ENCODE measurements around the gene ABCG4. TPM values are rescaled to one million over a fixed set of nuclear protein-coding genes. Genes with fewer than 3 reads are reported as not detected.

ABCG4 gene
- total RNA-seq, 4 donors from 2014 or later, result under 0.01 to 0.30 TPM; not detected in 2

GRCh38 chr11:119108857-119109221, 40.0 kb upstream of the ABCG4 start:
- H3K36me3 ChIP-seq, result peaks cover 0 to 42% (median 11%) of the 10 kb centered on the region in 3 donors
- H3K9me3 ChIP-seq, result no peaks in the 10 kb centered on the region
- H3K4me3 ChIP-seq, result peak overlapping the region in 2 of 4 donors; percentile 94 to 99
- peak overlapping the region in 3 of 4 donors; percentile 42 to 91 (median 89) for H3K27ac ChIP-seq
- DNase-seq (ENCODE audit: low spot score in 2 of 2), result no peak
- TF ChIP-seq, protein P1, sequence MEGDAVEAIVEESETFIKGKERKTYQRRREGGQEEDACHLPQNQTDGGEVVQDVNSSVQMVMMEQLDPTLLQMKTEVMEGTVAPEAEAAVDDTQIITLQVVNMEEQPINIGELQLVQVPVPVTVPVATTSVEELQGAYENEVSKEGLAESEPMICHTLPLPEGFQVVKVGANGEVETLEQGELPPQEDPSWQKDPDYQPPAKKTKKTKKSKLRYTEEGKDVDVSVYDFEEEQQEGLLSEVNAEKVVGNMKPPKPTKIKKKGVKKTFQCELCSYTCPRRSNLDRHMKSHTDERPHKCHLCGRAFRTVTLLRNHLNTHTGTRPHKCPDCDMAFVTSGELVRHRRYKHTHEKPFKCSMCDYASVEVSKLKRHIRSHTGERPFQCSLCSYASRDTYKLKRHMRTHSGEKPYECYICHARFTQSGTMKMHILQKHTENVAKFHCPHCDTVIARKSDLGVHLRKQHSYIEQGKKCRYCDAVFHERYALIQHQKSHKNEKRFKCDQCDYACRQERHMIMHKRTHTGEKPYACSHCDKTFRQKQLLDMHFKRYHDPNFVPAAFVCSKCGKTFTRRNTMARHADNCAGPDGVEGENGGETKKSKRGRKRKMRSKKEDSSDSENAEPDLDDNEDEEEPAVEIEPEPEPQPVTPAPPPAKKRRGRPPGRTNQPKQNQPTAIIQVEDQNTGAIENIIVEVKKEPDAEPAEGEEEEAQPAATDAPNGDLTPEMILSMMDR (IDR thresholded peaks at IDR 0.05), result no peak
- TF ChIP-seq POLR2A (IDR thresholded peaks at IDR 0.05) (no peak), EP300 (IDR thresholded peaks at IDR 0.05) (no peak)
- peaks cover 0 to 42% (median 22%) of the 10 kb centered on the region in 4 donors for H3K4me1 ChIP-seq
- 83 to 90% methylated on average over 2 of the region's 2 CpGs for WGBS, 2 donors
- H3K27me3 ChIP-seq, result no peaks in the 10 kb centered on the region

DNA sequence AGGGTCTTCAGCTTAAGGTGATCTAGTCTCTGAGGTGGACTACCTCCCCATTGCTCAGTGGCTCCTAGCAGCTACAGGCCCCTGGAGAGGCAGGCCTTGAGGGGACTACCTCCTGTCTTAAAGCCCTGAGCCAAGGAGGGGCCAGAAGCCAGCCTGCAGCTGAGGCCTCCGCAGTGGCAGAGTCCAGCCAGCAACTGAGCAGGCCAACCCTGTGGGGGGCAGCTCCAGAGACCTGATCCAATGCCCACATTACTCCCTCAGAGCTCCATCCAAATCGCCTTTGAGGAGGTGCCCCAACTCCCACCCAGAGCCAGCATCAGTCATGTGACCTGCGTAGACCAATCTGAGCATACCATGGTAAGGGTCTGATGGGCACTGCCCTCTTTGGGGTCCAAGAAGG, 39.0 kb upstream of the ABCG4 start:
- H3K4me3 ChIP-seq, result no peak overlapping the region
- DNase-seq (ENCODE audit: low spot score in 2 of 2), result no peak
- no peak overlapping the region for H3K27ac ChIP-seq
- no peak for TF ChIP-seq EP300 (IDR thresholded peaks at IDR 0.05)
- TF ChIP-seq, protein P1 (IDR thresholded peaks at IDR 0.05), result no peak
- TF ChIP-seq POLR2A (IDR thresholded peaks at IDR 0.05), result no peak
- peaks cover 2 to 51% (median 15%) of the 10 kb centered on the region in 3 donors for H3K36me3 ChIP-seq
- H3K27me3 ChIP-seq, result no peaks in the 10 kb centered on the region
- peaks cover 0 to 38% (median 22%) of the 10 kb centered on the region in 4 donors for H3K4me1 ChIP-seq
- H3K9me3 ChIP-seq, result no peaks in the 10 kb centered on the region
- WGBS, 2 donors, result 83% methylated on average over 3 of the region's 3 CpGs

GRCh38 chr11:119110439-119110838, 38.4 kb upstream of the ABCG4 start:
- Histone ChIP-seq H3K4me3 (no peak overlapping the region), H3K27me3 (no peaks in the 10 kb centered on the region), H3K9me3 (no peaks in the 10 kb centered on the region), H3K27ac (no peak overlapping the region), H3K36me3 (peaks cover 2 to 56% (median 15%) of the 10 kb centered on the region in 3 donors), H3K4me1 (peaks cover 0 to 38% (median 22%) of the 10 kb centered on the region in 4 donors)
- TF ChIP-seq EP300 (IDR thresholded peaks at IDR 0.05) (no peak), POLR2A (IDR thresholded peaks at IDR 0.05) (no peak)
- TF ChIP-seq, protein P1 (IDR thresholded peaks at IDR 0.05), result no peak
- WGBS, 2 donors, result 74 to 81% methylated on average over 10 of the region's 10 CpGs
- no peak for DNase-seq (ENCODE audit: low spot score in 2 of 2)

- Histone ChIP-seq H3K27me3 (no peaks in the 10 kb centered on the region), H3K4me3 (no peak overlapping the region), H3K27ac (no peak overlapping the region), H3K9me3 (no peaks in the 10 kb centered on the region), H3K4me1 (peaks cover 0 to 32% (median 20%) of the 10 kb centered on the region in 4 donors), H3K36me3 (peaks cover 2 to 66% (median 15%) of the 10 kb centered on the region in 3 donors)
- no peak for DNase-seq (ENCODE audit: low spot score in 2 of 2)
- TF ChIP-seq EP300 (IDR thresholded peaks at IDR 0.05) (no peak), POLR2A (IDR thresholded peaks at IDR 0.05) (no peak)
- TF ChIP-seq, protein P1 (IDR thresholded peaks at IDR 0.05), result no peak
- WGBS, 2 donors, result 93 to 94% methylated on average over 7 to 11 of the region's 11 CpGs
Observed at GRCh38 chr11:119111361-119111925, 37.4 kb upstream of the ABCG4 start.

DNA sequence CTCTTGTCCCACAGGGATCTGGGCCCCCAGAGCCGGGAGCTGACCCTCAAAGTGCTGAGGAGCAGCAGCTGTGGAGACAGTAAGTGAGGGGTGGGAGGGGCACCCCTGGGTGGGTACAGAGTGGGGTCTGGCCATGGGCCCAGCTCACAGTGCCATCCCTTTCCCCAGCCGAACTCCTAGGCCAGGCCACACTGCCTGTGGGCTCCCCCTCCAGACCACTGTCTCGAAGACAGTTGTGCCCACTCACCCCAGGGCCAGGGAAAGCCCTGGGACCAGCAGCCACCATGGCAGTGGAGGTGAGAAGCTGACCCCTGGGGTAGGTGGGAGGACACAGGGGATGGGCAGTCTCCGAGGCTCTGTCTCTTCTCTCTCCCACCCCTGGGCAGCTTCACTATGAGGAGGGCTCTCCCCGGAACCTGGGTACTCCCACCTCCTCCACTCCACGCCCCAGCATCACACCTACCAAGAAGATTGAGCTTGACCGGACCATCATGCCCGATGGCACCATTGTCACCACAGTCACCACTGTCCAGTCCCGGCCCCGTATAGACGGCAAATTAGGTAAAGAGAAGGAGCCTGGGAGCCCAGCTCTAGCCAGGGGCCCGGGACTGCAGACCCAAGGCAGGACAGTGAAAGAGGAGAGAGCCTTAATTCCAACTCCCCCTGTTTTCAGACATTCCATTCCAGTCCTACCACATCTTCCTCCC, 36.4 kb upstream of the ABCG4 start:
- DNase-seq (ENCODE audit: low spot score in 2 of 2), result no peak
- 86 to 90% methylated on average over 12 of the region's 12 CpGs for WGBS, 2 donors

More for the DNA sequence above, 36.4 kb upstream of the ABCG4 start:
- H3K27ac ChIP-seq, result no peak overlapping the region
- H3K36me3 ChIP-seq, result peaks cover 2 to 77% (median 15%) of the 10 kb centered on the region in 3 donors
- no peak overlapping the region for H3K4me3 ChIP-seq
- no peaks in the 10 kb centered on the region for H3K9me3 ChIP-seq
- no peak for TF ChIP-seq EP300 (IDR thresholded peaks at IDR 0.05)
- no peak for TF ChIP-seq POLR2A (IDR thresholded peaks at IDR 0.05)
- TF ChIP-seq, protein P1 (IDR thresholded peaks at IDR 0.05), result no peak
- peaks cover 0 to 29% (median 16%) of the 10 kb centered on the region in 4 donors for H3K4me1 ChIP-seq
- no peaks in the 10 kb centered on the region for H3K27me3 ChIP-seq
